Vagina (tissue), 2 donors: ENCODE results near the gene MASP2.

ENCODE experiments used
- CTCF ChIP-seq, 3 experiments: fragments of 450-650 bp in 2 of 3; fragments of 200-600 bp in 1 of 3; sonication (generic) in 1 of 3; IDR thresholded peaks; one replicate each; pipeline ENCODE4 v1.5.1; 2017 to 2019; ENCODE audit warnings: antibody characterized with exemption in 3 of 3, mild to moderate bottlenecking in 2 of 3, moderate library complexity in 2 of 3
- POLR2A ChIP-seq, 2 donors: fragments of 450-650 bp; IDR thresholded peaks; one replicate each; pipeline ENCODE4 v1.6.1; 2017; ENCODE audit warnings: antibody characterized with exemption in 2 of 2, mild to moderate bottlenecking in 2 of 2, moderate library complexity in 2 of 2
- POLR2AphosphoS5 ChIP-seq, 2 donors: sonication (generic); formaldehyde crosslinking; IDR thresholded peaks; one replicate each; pipeline ENCODE4 v1.9.0; 2017; ENCODE audit warnings: antibody characterized with exemption in 2 of 2, mild to moderate bottlenecking in 2 of 2, low read depth in 1 of 2; ENCODE audit not compliant: insufficient read depth in 1 of 2

DNA sequence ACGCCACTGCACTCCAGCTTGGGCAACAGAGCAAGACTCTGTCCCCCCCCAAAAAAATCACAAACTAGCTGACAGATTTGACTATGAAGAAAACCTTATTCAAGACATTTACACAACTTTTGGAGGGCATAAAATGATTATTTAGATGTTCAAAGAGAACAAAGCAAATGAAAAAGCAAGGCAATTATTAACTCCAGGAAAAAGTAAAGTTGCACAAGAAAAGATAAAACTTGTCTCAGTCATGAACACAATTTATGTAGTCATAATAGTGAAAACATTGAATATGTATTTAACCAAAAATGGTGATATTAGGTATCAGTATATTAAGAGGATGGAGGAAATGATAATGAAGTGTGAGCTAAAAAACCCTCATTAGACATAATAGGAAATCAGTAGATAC lies 46.5 kb downstream of the MASP2 start:
- no peak for TF ChIP-seq POLR2AphosphoS5 (IDR thresholded peaks at IDR 0.05; ENCODE audit: insufficient read depth in 1 of 2, low read depth in 1 of 2)
- no peak for TF ChIP-seq POLR2A (IDR thresholded peaks at IDR 0.05)
- TF ChIP-seq CTCF (IDR thresholded peaks at IDR 0.05) = no peak
